ENCODE measurements around the gene C1D.

C1D gene

GRCh38 chr2:68046224-68046623, 16.6 kb downstream of the C1D start:
- TF ChIP-seq POLR2AphosphoS5 (IDR thresholded peaks at IDR 0.05; ENCODE audit: low read depth, low read length): no peak

DNA sequence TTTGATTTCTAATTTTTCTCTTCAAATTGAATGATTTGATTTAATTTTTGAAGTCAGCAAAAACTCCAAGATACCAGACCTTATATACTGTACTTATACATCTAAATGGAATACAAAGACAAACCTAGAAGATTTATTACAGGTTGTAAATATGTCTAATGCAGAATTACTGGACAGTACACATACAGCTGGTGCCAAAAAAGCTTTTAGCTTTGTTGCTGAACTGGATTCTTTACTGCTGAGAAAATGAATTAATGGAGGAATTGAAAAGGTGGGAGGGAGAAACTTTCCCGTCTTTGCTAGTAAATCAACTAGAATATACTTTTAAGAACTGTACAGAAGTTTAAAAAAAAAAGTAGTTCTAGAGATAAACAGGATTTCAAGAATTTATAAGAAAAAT, 17.5 kb downstream of the C1D start:
- TF ChIP-seq TAF1 (IDR thresholded peaks at IDR 0.05; ENCODE audit: borderline replicate concordance, insufficient read depth, low read length): no peak
- no peak for TF ChIP-seq REST (IDR thresholded peaks at IDR 0.05; ENCODE audit: insufficient read depth in 1 of 2, low read depth in 2 of 2, low read length in 2 of 2)
- no peak for TF ChIP-seq SIN3A (IDR thresholded peaks at IDR 0.05; ENCODE audit: borderline replicate concordance, insufficient read depth, low read length)
- no peak for TF ChIP-seq POLR2AphosphoS5 (IDR thresholded peaks at IDR 0.05; ENCODE audit: low read depth, low read length)
- no peak for TF ChIP-seq FOXP2 (optimal IDR thresholded peaks at IDR 0.05; ENCODE audit: borderline replicate concordance, extremely low read depth, extremely low read length, insufficient read depth)

DNA sequence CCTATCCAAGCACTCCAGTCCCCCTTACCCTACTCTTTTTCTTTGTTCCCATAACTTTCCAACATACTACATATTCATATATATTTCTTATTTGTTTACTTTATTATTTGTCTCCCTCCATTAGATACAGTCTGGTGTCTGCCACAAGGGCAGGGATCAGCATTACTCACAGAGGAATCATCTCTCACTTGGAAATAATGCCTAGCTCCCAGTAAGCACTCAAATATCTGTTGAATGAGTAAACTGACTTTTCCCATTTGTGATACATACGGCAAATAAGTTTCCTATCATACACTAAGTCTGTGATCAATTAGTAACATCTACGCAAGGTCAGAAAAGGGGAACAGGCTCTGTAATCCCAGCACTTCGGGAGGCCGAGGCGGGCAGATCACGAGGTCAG, 18.7 kb downstream of the C1D start:
- no peak for TF ChIP-seq REST (IDR thresholded peaks at IDR 0.05; ENCODE audit: insufficient read depth in 1 of 2, low read depth in 2 of 2, low read length in 2 of 2)

DNA sequence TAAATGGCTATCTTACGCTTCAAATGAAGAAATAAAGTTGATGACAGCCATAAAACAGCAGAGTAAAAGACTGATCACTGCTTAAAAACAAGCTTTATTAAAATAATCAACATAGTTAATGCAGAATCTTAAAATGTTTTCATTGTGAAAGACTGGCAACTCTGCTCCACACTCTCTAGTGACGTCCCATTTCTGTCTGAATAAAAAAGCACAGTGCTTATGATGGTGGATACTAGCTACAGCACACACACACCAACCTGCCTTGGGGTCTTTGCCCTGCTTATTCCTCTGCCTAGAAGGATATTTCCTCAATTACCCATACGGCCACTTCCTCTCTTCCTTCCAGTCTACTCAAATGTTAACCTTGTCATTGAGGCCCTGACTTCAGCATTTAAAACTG, 19.1 kb downstream of the C1D start:
- no peak for TF ChIP-seq REST (IDR thresholded peaks at IDR 0.05; ENCODE audit: insufficient read depth in 1 of 2, low read depth in 2 of 2, low read length in 2 of 2)
- no peak for TF ChIP-seq POLR2AphosphoS5 (IDR thresholded peaks at IDR 0.05; ENCODE audit: low read depth, low read length)
- TF ChIP-seq TAF1 (IDR thresholded peaks at IDR 0.05; ENCODE audit: borderline replicate concordance, insufficient read depth, low read length): no peak
- TF ChIP-seq FOXP2 (optimal IDR thresholded peaks at IDR 0.05; ENCODE audit: borderline replicate concordance, extremely low read depth, extremely low read length, insufficient read depth): no peak
- no peak for TF ChIP-seq SIN3A (IDR thresholded peaks at IDR 0.05; ENCODE audit: borderline replicate concordance, insufficient read depth, low read length)

- TF ChIP-seq POLR2AphosphoS5 (IDR thresholded peaks at IDR 0.05; ENCODE audit: low read depth, low read length) (no peak), SIN3A (IDR thresholded peaks at IDR 0.05; ENCODE audit: borderline replicate concordance, insufficient read depth, low read length) (no peak), TAF1 (IDR thresholded peaks at IDR 0.05; ENCODE audit: borderline replicate concordance, insufficient read depth, low read length) (no peak), FOXP2 (optimal IDR thresholded peaks at IDR 0.05; ENCODE audit: borderline replicate concordance, extremely low read depth, extremely low read length, insufficient read depth) (no peak), REST (IDR thresholded peaks at IDR 0.05; ENCODE audit: insufficient read depth in 1 of 2, low read depth in 2 of 2, low read length in 2 of 2) (no peak)
Measured at GRCh38 chr2:68043032-68043431, 19.8 kb downstream of the C1D start.
